ENCODE results near the gene CALHM2.

GRCh38 chr10:103492655-103493261, 40.6 kb upstream of the CALHM2 start:
- TF ChIP-seq POLR2AphosphoS5 (IDR thresholded peaks at IDR 0.05; ENCODE audit: low read depth, low read length) (no peak), FOXP2 (optimal IDR thresholded peaks at IDR 0.05; ENCODE audit: borderline replicate concordance, extremely low read depth, extremely low read length, insufficient read depth) (no peak), REST (IDR thresholded peaks at IDR 0.05; ENCODE audit: insufficient read depth in 1 of 2, low read depth in 2 of 2, low read length in 2 of 2) (no peak), SIN3A (IDR thresholded peaks at IDR 0.05; ENCODE audit: borderline replicate concordance, insufficient read depth, low read length) (no peak), TAF1 (IDR thresholded peaks at IDR 0.05; ENCODE audit: borderline replicate concordance, insufficient read depth, low read length) (no peak)
